Keratinocyte (primary cell): ENCODE results near the gene TOP3B. TPM values are rescaled to one million over a fixed set of nuclear protein-coding genes. Genes with fewer than 3 reads are reported as not detected.

Experiments
- DNase-seq: peaks from one replicate; pipeline ENCODE4 v3.0.0-alpha.2; 2011; ENCODE audit warnings: low read depth, missing footprints, low spot score
- FAIRE-seq: peaks from 2 replicates; lab custom pipeline; 2011; peaks lifted over from hg19 to GRCh38; lab: Jason Lieb, UNC
- H2AFZ ChIP-seq: 2 replicates; pipeline ENCODE4 v1.6.0; 2012; ENCODE audit warnings: low read length, control low read depth, inconsistent platforms; ENCODE audit not compliant: control insufficient read depth
- H3K27ac ChIP-seq: 2 replicates; pipeline ENCODE4 v1.5.1; 2011; ENCODE audit warnings: low read length; ENCODE audit not compliant: control insufficient read depth, insufficient read depth
- H3K27me3 ChIP-seq: 3 replicates; pipeline ENCODE4 v1.6.0; 2011; ENCODE audit warnings: low read length; ENCODE audit not compliant: control insufficient read depth, insufficient read depth; ENCODE audit errors: extremely low read depth
- H3K36me3 ChIP-seq, 2 experiments: 2 replicates in 1 of 2; 3 replicates in 1 of 2; pipeline ENCODE4 v1.5.1; 2011; ENCODE audit warnings: low read length in 2 of 2, mild to moderate bottlenecking in 1 of 2; ENCODE audit not compliant: control insufficient read depth in 2 of 2, insufficient read depth in 2 of 2; ENCODE audit errors: extremely low read depth in 1 of 2
- H3K4me1 ChIP-seq: 3 replicates; pipeline ENCODE4 v1.5.1; 2011; ENCODE audit warnings: low read length; ENCODE audit not compliant: control insufficient read depth, insufficient read depth; ENCODE audit errors: extremely low read depth
- H3K4me2 ChIP-seq: 3 replicates; pipeline ENCODE4 v1.6.0; 2011; ENCODE audit warnings: low read depth, low read length; ENCODE audit not compliant: control insufficient read depth, insufficient read depth; ENCODE audit errors: extremely low read depth
- H3K4me3 ChIP-seq, 3 experiments: fragments of 200-600 bp in 1 of 3; sonication (generic) in 1 of 3; 2 replicates in 2 of 3; 3 replicates in 1 of 3; pipeline ENCODE4 v1.5.1; 2011 to 2016; ENCODE audit warnings: low read length in 3 of 3, mild to moderate bottlenecking in 3 of 3, control low read depth in 2 of 3, inconsistent platforms in 1 of 3, low read depth in 1 of 3, mixed read lengths in 1 of 3, mixed run types in 1 of 3, moderate library complexity in 1 of 3; ENCODE audit not compliant: control insufficient read depth in 2 of 3, insufficient read depth in 2 of 3; ENCODE audit errors: extremely low read depth in 1 of 3
- H3K79me2 ChIP-seq: 2 replicates; pipeline ENCODE4 v1.6.0; 2012; ENCODE audit warnings: low read length; ENCODE audit not compliant: control insufficient read depth, insufficient read depth
- H3K9ac ChIP-seq: 3 replicates; pipeline ENCODE4 v1.6.0; 2011; ENCODE audit warnings: low read length; ENCODE audit not compliant: control insufficient read depth, insufficient read depth; ENCODE audit errors: extremely low read depth
- H3K9me1 ChIP-seq: 3 replicates; pipeline ENCODE4 v1.6.0; 2011; ENCODE audit warnings: low read length; ENCODE audit not compliant: control insufficient read depth, insufficient read depth; ENCODE audit errors: extremely low read depth
- H3K9me3 ChIP-seq: 2 replicates; pipeline ENCODE4 v1.5.1; 2012; ENCODE audit warnings: low read depth, low read length; ENCODE audit not compliant: control insufficient read depth
- H4K20me1 ChIP-seq: 3 replicates; pipeline ENCODE4 v1.6.0; 2011; ENCODE audit warnings: low read length; ENCODE audit not compliant: control insufficient read depth, insufficient read depth; ENCODE audit errors: extremely low read depth
- CTCF ChIP-seq, 3 experiments: IDR thresholded peaks in 1 of 3; conservative IDR thresholded peaks in 1 of 3; optimal IDR thresholded peaks in 1 of 3; 2 replicates in 2 of 3; 3 replicates in 1 of 3; pipeline versions ENCODE3 to v1.5.1; 2011; ENCODE audit warnings: low read length in 3 of 3, mild to moderate bottlenecking in 3 of 3, moderate library complexity in 2 of 3, control low read depth in 1 of 3, inconsistent platforms in 1 of 3; ENCODE audit not compliant: insufficient read depth in 2 of 3; ENCODE audit errors: extremely low read depth in 1 of 3
- EZH2 ChIP-seq: IDR thresholded peaks from one replicate; pipeline ENCODE4 v1.6.1; 2012; ENCODE audit warnings: inconsistent platforms, mild to moderate bottlenecking, low read length, moderate library complexity
- dilution Hi-C: fragments of 300-500 bp; cut with MboI; formaldehyde crosslinking; loops from one replicate; pipeline ENCODE4 v1.7.0; 2020; ENCODE audit warnings: low sequenced_read_pairs; ENCODE audit not compliant: extremely low pct_ligation_motif_present
- polyA plus RNA-seq, 5 experiments: library from polyadenylated mRNA; depleted of rRNA in 3 of 5; stranded (reverse) in 3 of 5; stranded (forward) in 1 of 5; unstranded in 1 of 5; fragments of >200 nt; gene quantifications; 1 replicate in 1 of 5; 2 replicates in 3 of 5; 3 replicates in 1 of 5; pipeline versions ENCODE4 v1.2.1 to v1.2.3, GENCODE V29; 2011 to 2012; ENCODE audit warnings: missing spikeins in 2 of 5, low read depth in 1 of 5, low replicate concordance in 1 of 5

TOP3B gene
- polyA plus RNA-seq, 1 donor (not counting 4 experiments of a cell fraction or from before 2014, with no cell fraction given), result 13.8 TPM

- Histone ChIP-seq H3K4me2 (no peak overlapping the region), H2AFZ (no peak overlapping the region), H3K4me3 (no peak overlapping the region), H3K9me1 (no peaks in the 10 kb centered on the region), H3K27ac (no peak overlapping the region), H3K9me3 (no peaks in the 10 kb centered on the region), H3K27me3 (no peaks in the 10 kb centered on the region), H3K79me2 (no peaks in the 10 kb centered on the region), H4K20me1 (no peaks in the 10 kb centered on the region), H3K9ac (no peak overlapping the region), H3K4me1 (no peaks in the 10 kb centered on the region), H3K36me3 (peaks cover 50 to 57% of the 10 kb centered on the region in 2 experiments)
- TF ChIP-seq CTCF (optimal IDR thresholded peaks at IDR 0.05 in 1 of 3, IDR thresholded peaks at IDR 0.05 in 1 of 3, conservative IDR thresholded peaks at IDR 0.05 in 1 of 3; ENCODE audit: extremely low read depth in 1 of 3, insufficient read depth in 2 of 3, low read length in 3 of 3) (no peak), EZH2 (no peak)
- DNase-seq (no peak), FAIRE-seq (no peak)
- dilution Hi-C loops, result no loop called here
Measured at GRCh38 chr22:21962655-21962949, 20.0 kb downstream of the TOP3B start.

DNA sequence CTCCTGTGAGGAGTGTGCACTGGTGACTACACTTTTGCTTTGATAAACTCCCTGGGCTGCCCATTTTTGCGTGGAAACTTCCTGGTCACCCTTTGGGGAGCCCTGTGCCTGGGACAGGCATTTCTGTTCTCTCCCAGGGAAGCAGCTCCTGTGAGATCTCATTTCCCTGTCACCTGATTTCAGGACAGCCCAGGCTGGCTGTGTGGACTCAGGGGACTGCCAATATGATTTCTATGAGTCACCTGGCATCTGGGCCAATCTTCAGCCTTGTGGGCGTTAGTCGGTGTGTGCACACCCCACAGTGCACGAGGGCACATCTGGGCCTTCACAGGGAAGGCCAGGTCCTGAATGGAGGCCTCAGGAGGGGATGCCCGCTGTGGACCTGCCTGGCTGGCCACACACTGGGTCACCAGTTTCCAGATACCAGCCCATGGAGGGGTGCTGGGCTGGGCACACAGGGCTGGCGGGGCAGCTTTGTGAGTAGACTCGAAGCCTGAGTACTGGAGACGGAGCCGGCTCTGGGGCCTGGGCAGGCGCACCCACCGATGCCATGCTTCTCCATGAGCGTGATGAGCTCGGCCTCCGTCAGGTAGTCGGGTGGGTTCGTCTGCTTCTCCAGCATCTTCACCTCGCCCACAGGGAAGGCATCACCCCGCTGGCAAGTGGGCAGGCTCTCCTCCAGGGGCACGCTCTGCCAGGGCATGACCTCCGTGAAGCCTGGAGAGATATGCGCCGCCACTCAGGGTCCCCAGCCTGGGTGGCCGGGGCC is 20.5 kb downstream of the TOP3B start:
- no peak for TF ChIP-seq EZH2
- no peak for TF ChIP-seq CTCF (optimal IDR thresholded peaks at IDR 0.05 in 1 of 3, IDR thresholded peaks at IDR 0.05 in 1 of 3, conservative IDR thresholded peaks at IDR 0.05 in 1 of 3; ENCODE audit: extremely low read depth in 1 of 3, insufficient read depth in 2 of 3, low read length in 3 of 3)
- Histone ChIP-seq H3K4me2 (no peak overlapping the region), H3K79me2 (no peaks in the 10 kb centered on the region), H3K9me3 (no peaks in the 10 kb centered on the region), H3K27ac (no peak overlapping the region), H2AFZ (no peak overlapping the region), H3K9me1 (no peaks in the 10 kb centered on the region), H3K36me3 (peaks cover 45 to 53% of the 10 kb centered on the region in 2 experiments), H3K4me3 (no peak overlapping the region), H3K27me3 (no peaks in the 10 kb centered on the region), H3K9ac (no peak overlapping the region), H4K20me1 (no peaks in the 10 kb centered on the region), H3K4me1 (no peaks in the 10 kb centered on the region)
- DNase-seq, result no peak
- FAIRE-seq, result no peak
- dilution Hi-C loops, result no loop called here
